Spinal cord (tissue), 10 donors: ENCODE measurements around the gene DENND5A. TPM values are rescaled to one million over a fixed set of nuclear protein-coding genes. Genes with fewer than 3 reads are reported as not detected.

Experiments used
- DNase-seq, 6 donors: peaks; one replicate each; pipeline versions ENCODE4 v3.0.0 to v3.0.0-alpha.2; 2013 to 2015; ENCODE audit warnings: low spot score in 6 of 6, low read depth in 4 of 6
- H3K27ac ChIP-seq: one replicate; pipeline ENCODE4 v1.5.1; 2013; ENCODE audit warnings: low read depth, low read length, control low read depth
- H3K27me3 ChIP-seq: one replicate; pipeline ENCODE4 v1.6.1; 2013; ENCODE audit warnings: low read length; ENCODE audit not compliant: control insufficient read depth, insufficient read depth
- H3K36me3 ChIP-seq: one replicate; pipeline ENCODE4 v1.6.1; 2013; ENCODE audit warnings: low read length; ENCODE audit not compliant: control insufficient read depth, insufficient read depth
- H3K4me1 ChIP-seq: one replicate; pipeline ENCODE4 v1.6.1; 2013; ENCODE audit warnings: low read length; ENCODE audit not compliant: control insufficient read depth, insufficient read depth
- H3K4me3 ChIP-seq: one replicate; pipeline ENCODE4 v1.5.1; 2013; ENCODE audit warnings: low read depth, low read length, control low read depth
- H3K9me3 ChIP-seq: one replicate; pipeline ENCODE4 v1.6.1; 2013; ENCODE audit warnings: low read length; ENCODE audit not compliant: control insufficient read depth, insufficient read depth
- WGBS: methylation state at CpG from one replicate; pipeline ENCODE4 v1.1.5; 2013; ENCODE audit warnings: missing lambda C conversion rate; ENCODE audit not compliant: insufficient coverage; 5-methylcytosine and 5-hydroxymethylcytosine counted together
- polyA plus RNA-seq, 2 donors: library from polyadenylated mRNA; unstranded; fragments of 120-200 nt; gene quantifications; one replicate each; pipeline ENCODE4 v1.2.1, GENCODE V29; 2013; ENCODE audit not compliant: insufficient read length in 2 of 2
- total RNA-seq, 2 donors: library from RNA; depleted of rRNA in 1 of 2; stranded (reverse); fragments of 120-200 nt in 1 of 2; fragments of >200 nt in 1 of 2; gene quantifications; one replicate each; pipeline versions ENCODE4 v1.2.3 to v1.2.4, GENCODE V29; 2013 to 2014
- donor health status: healthy.

DENND5A gene
- total and polyA plus RNA-seq, 4 donors: 179 to 285 (median 183) TPM

DNA sequence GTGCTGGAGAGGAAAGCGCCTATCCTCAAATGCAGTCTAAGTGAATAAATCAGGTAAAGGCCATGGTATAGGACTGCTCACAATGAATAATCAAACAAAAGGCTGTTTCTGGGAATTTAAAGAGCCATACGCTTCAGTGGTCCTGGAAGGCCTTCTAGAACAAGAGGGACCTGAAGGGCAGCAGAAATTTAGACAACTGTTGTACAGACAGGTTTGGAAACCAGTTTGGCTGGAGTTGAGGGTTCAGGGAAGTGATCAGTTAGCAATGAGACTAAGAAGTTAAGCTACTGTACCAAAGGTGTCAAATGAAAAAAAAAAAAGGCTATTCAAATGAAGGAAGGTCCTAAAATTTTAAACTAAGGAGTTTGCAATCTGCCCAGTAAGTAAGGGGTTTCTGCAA, 117.1 kb downstream of the DENND5A start:
- WGBS: 57% methylated on average over 1 of the region's 2 CpGs
- Histone ChIP-seq H3K27ac (no peak overlapping the region), H3K4me3 (no peak overlapping the region), H3K9me3 (no peaks in the 10 kb centered on the region), H3K4me1 (peaks cover 10% of the 10 kb centered on the region), H3K27me3 (no peaks in the 10 kb centered on the region), H3K36me3 (peaks cover 41% of the 10 kb centered on the region)
- no peak for DNase-seq

DNA sequence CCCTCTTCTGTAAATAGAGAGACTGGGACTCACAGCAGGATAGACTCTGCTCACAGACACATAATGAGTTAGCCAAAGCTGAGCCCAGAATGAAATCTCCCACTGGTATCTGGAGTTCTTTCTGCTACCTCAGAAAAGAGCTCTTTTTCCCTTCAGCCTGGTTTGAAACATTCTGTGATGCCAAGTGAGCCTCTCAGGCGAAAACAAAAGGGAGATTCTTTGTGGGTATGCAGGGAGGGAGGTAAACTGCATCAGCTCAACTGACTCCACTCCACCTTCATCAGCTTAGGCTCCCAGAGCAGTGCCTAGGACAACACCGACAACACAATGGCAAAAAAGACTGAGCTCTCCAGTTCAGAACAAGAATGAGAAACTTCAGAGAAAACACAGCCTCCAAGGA, 118.7 kb downstream of the DENND5A start:
- peaks cover 15% of the 10 kb centered on the region for H3K4me1 ChIP-seq
- H3K4me3 ChIP-seq: no peak overlapping the region
- H3K27ac ChIP-seq: peak overlapping the region; percentile 36

DNA sequence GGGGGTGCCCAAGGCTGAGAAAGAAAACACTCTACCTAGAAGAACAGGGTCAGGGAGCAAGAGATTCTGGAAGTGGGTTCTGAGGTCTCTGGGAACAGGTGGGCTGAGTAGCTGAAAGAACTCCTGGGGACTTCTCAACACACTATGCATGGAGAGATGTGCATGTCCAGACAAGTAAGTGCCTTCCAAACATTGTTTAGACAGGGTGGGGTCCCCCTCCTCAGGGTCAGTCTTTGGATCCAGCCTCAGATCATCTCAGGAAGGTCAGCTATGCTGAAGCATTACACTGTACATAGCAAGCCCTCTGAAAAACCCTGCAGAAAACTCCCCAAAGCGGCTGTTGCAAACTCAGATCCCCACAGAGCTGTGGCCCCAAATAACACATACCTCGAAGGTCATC, 119.9 kb downstream of the DENND5A start:
- no peak for DNase-seq
- Histone ChIP-seq H3K4me3 (no peak overlapping the region), H3K27me3 (no peaks in the 10 kb centered on the region), H3K9me3 (no peaks in the 10 kb centered on the region), H3K36me3 (peaks cover 47% of the 10 kb centered on the region), H3K4me1 (peaks cover 15% of the 10 kb centered on the region), H3K27ac (no peak overlapping the region)
- WGBS: 100% methylated on average over 2 of the region's 2 CpGs

More for the DNA sequence above, 118.7 kb downstream of the DENND5A start:
- 40% methylated on average over 1 of the region's 2 CpGs for WGBS
- no peaks in the 10 kb centered on the region for H3K27me3 ChIP-seq
- H3K36me3 ChIP-seq: peaks cover 45% of the 10 kb centered on the region
- no peaks in the 10 kb centered on the region for H3K9me3 ChIP-seq
- DNase-seq: peak in 1 of 6 donors; percentile 16

DNA sequence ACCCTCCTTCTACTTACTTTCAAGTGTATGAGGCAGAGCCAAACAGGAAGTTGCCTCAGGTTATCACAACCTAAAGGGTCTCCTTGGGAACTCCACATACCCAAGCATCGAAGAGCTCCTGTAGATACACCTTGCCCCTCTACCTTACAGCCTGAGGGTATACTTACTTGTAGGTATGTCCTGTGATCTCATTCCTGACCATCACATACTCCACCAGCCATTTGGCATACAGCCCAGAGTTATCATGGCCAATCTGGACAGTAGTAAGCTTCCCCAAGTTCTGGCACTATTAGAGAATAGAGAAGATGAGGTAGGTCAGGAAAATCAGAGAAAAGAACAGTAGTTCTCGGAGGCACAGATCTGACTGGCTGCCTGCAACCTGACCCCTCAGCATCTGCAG, 120.3 kb downstream of the DENND5A start:
- no peak for DNase-seq
- Histone ChIP-seq H3K4me1 (peaks cover 15% of the 10 kb centered on the region), H3K27me3 (no peaks in the 10 kb centered on the region), H3K4me3 (no peak overlapping the region), H3K27ac (no peak overlapping the region), H3K36me3 (peaks cover 46% of the 10 kb centered on the region), H3K9me3 (no peaks in the 10 kb centered on the region)
- WGBS: 100% methylated on average over 1 of the region's 2 CpGs

DNA sequence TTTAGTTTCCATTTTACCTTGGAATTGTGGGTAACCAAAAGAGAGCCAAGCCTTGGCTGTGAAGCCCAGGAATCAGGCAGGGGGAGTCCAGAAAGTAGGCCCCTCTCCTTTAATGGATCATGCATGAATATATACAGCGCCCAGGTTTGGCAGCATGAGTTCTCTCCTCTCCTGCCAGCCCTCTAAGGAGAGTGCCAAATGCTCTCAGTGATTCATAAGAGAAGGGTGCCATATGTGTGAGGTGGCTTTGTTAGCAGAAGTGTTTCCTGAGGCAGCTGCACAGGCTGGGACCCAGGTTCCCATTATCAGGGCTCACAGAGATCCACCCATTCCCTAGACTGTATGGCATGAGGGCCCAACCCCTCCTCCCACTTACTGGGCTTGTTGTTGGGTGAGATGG, 121.4 kb downstream of the DENND5A start:
- Histone ChIP-seq H3K9me3 (no peaks in the 10 kb centered on the region), H3K4me3 (no peak overlapping the region), H3K36me3 (peaks cover 54% of the 10 kb centered on the region), H3K27me3 (no peaks in the 10 kb centered on the region), H3K4me1 (peaks cover 19% of the 10 kb centered on the region), H3K27ac (no peak overlapping the region)
- WGBS: no CpG with 5 or more reads among the region's 1 CpG
- DNase-seq: peak in 1 of 6 donors; percentile 69

DNA sequence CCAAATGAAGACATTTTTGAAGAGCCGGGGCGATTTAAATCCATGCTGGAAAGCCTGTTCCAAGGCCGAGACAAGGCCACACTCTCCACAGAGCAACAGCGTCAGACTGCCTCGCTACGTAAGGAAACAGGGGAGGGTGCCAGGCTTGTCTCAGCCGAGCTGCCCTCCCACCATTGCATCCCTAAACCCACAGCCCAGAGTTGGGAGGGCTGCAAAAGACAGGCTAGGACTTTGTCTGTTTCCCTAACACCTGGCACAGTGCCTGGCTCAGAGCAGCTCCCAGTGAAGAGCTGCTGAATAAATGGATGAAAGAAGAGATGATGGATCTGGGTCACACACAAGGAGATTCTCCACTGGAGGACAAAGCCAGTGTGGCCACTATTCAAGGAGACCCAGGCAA, 122.4 kb downstream of the DENND5A start:
- H3K36me3 ChIP-seq: peaks cover 63% of the 10 kb centered on the region
- H3K9me3 ChIP-seq: no peaks in the 10 kb centered on the region
- peak in 4 of 6 donors; percentile 31 to 84 (median 52) for DNase-seq
- H3K4me1 ChIP-seq: peaks cover 27% of the 10 kb centered on the region
- no peaks in the 10 kb centered on the region for H3K27me3 ChIP-seq
- 52% methylated on average over 7 of the region's 7 CpGs for WGBS
- peak overlapping the region; percentile 61 for H3K27ac ChIP-seq
- H3K4me3 ChIP-seq: no peak overlapping the region

DNA sequence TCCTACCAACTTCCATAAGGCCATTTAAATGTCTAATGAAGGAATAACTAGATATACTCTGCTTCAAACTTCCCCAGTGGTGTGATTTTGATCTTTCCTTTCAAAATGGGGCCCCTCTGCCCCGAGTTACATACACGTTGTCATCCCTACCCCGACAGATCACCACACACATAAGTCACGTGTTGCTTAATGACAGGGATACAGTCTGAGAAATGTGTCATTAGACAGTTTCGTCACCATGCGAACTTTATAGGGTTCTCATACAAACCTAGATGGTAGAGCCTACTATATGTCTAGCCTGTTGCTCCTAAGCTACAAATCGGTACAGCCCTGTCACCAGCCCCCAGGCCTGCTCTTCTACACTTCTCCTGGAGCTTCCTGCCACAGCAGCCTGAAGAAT, 124.0 kb downstream of the DENND5A start:
- Histone ChIP-seq H3K27me3 (no peaks in the 10 kb centered on the region), H3K36me3 (peaks cover 66% of the 10 kb centered on the region), H3K4me3 (no peak overlapping the region), H3K4me1 (peaks cover 33% of the 10 kb centered on the region), H3K9me3 (no peaks in the 10 kb centered on the region), H3K27ac (no peak overlapping the region)
- WGBS: no CpG with 5 or more reads among the region's 7 CpGs
- no peak for DNase-seq

DNA sequence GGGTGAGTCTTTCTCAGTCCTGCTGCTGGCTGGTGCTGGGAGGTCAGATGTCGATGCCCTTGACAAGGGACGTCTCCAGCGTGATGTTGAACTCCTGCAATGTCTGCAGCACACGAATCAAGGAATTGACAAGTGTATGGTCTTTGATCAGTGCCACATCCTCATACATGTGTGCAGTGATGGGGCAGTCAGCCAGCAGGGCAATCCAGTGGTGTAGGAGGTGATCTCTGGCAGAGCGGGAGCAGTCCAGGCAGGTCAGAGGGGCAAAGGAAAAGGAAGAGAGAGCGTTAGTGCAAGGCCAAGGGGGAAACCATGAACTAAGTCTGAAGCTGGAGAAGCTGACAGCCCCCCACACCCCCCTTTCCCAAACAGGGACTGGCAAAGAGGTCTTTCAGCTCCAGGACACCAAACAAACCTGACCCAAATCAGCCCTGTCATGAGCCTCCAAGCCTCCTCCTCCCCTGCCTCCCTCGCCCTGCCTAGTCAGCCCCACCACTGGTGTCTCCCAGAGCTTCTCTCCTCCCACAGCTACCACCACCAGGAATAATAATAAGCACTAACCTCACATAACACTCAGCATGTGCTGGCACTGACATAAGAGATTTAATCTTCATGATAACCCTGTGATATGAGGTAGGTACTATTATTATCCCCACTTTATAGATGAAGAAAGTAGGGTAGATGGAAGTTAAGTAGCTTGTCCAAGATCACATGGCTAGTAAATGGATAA, 125.4 kb downstream of the DENND5A start:
- H3K36me3 ChIP-seq: peaks cover 68% of the 10 kb centered on the region
- H3K4me1 ChIP-seq: peaks cover 33% of the 10 kb centered on the region
- no peaks in the 10 kb centered on the region for H3K9me3 ChIP-seq
- H3K27ac ChIP-seq: peak overlapping the region; percentile 70
- no peak overlapping the region for H3K4me3 ChIP-seq
- H3K27me3 ChIP-seq: no peaks in the 10 kb centered on the region
- no peak for DNase-seq
- 86% methylated on average over 5 of the region's 7 CpGs for WGBS

DNA sequence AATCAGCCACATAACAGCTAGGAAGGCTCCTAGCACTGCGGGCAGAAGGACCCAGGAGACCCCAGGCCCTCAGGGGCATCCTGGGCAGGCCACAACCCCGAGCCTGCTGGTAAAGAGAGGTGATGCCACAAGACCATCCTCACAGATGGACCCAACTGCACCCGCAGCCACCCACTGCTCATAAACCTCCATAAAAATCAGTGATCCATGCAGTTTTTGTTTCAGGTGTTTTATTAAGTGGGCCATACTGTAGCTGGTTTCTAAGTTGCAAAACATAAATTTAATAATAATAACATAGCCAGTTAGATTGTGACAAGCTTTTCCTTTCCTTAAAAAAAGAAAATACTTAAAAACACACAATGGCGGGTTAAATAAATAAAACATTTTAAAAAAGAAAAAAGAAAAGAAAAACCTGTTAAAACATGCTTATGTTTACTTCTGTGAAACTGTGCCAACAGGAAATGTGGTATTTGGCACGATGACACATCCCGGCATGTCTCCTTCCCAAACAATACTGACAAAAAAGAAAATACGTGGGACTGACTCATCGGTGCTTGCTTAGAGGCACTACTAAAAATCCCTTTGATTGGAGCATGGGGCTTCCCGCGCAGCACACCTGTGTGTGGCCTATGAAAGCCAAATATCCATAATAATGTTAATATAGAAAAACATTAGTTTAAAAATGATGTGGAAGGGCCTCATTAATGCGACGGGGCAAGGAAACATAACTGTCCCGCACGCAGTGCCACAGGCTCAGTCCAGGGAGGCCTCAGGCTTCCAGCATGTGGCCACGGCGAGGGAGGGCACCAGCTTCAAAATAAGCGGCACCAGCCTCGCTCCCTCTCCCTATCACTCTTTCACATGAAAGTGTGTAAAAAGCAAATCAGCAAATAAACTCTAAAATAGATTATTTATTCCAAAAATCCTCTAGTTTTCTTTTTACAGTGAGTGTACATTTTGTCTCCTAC, 126.3 kb downstream of the DENND5A start:
- 64% methylated on average over 9 of the region's 18 CpGs for WGBS
- peaks cover 31% of the 10 kb centered on the region for H3K4me1 ChIP-seq
- peak in 2 of 6 donors; percentile 5 to 72 for DNase-seq
- no peak overlapping the region for H3K4me3 ChIP-seq
- H3K36me3 ChIP-seq: peaks cover 60% of the 10 kb centered on the region
- no peaks in the 10 kb centered on the region for H3K27me3 ChIP-seq
- H3K27ac ChIP-seq: peak overlapping the region; percentile 70
- no peaks in the 10 kb centered on the region for H3K9me3 ChIP-seq
